GM21390 (cell line): ENCODE results near the gene COX4I2.

Experiments
- ATAC-seq: cut with Tn5 transposase; IDR thresholded peaks from one replicate; pipeline ENCODE4 v1.9.1; 2021; ENCODE audit not compliant: unreplicated experiment

COX4I2 gene

GRCh38 chr20:31674895-31675827, 37.4 kb downstream of the COX4I2 start:
- no peak for ATAC-seq

- peak; percentile 65 for ATAC-seq
These were observed 38.3 kb downstream of the COX4I2 start for GRCh38 chr20:31675828-31676608.

DNA sequence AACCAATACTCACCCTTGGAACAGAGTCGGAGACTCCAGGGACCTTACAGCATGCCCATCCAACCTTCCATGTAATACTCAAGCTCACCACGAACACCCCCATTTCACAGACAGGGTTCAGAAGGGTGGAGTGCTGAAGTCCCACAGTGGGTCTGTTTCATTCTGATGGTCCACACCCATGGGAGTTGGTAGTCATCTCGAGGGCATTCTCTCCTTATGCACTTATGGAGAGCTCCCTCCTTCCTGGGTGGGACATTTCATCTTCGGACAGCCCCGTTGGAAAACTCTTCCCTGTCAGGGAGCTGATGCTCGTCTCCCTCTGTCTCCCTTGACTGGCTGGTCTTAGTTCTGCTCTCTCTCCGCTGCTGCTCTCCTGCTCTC, 38.9 kb downstream of the COX4I2 start:
- ATAC-seq, result no peak

GRCh38 chr20:31677553-31678260, 40.0 kb downstream of the COX4I2 start:
- no peak for ATAC-seq

- no peak for ATAC-seq
These were observed 41.0 kb downstream of the COX4I2 start for GRCh38 chr20:31678389-31679356.

GRCh38 chr20:31679357-31680285, 41.9 kb downstream of the COX4I2 start:
- no peak for ATAC-seq

DNA sequence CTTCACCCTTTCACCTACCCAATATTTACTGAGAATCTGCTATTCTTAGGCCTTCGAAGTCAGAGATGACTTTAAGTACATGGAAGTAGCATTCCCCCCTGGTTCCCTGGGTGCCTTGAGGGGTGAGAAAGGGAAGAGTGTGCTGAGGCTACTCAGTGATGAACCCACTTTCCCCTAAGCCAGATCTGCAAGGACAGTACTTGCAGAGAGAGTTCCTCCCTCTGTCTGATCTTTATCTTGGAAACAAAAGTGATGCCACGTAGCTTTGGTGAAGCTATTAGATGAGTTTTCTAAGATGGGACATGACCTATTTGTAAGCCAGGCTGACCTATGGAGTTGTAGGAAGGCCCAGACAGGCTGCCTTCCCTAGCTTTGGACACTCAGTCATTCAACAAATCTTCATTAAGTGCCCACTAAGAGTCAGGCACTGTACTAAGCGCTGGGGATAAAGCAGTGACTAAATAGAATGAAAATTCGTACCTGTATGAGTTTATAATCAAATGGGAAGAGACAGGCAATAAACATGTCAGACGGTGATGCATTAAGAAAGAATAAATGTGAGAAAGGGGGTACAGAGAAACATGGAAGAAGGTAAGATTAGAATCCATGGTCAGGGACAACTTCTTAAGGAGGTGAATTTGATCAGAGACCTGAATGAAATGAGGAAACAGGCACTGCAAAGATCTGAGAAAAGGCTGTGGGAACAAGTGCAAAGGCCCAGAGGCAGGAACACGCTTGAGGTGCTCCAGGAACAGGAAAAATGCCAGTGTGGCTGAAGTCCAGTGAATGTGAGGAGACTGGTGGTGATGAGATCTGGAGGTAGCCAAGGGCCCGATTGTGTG, 42.8 kb downstream of the COX4I2 start:
- no peak for ATAC-seq

DNA sequence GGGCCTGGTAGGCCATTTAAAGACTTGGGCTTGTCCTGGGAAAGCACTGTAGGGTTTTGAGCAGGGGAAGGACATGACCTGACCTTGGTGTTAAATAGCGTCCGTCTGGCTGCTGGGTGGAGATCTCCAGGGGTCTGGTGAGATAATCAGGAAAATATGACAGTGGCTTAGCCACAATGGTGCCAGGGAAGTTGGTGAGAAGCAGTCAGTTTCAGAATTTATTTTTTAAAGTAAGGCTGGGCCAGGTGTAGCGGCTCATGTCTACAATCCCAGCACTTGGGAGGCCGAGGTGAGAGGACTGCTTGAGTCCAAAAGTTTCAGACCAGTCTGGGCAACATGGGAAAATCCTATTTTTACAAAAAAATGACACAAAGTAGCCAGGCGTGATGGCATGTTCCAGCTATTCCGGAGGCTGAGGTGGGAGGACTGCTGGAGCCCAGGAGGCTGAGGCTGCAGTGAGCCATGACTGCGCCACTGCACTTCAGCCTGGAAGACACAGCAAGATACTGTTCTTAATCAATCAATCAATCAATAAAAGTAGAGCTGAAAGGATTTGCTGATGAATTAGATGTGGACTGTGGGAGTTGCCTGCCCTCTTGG, 43.5 kb downstream of the COX4I2 start:
- no peak for ATAC-seq

- no peak for ATAC-seq
These were observed 44.1 kb downstream of the COX4I2 start for GRCh38 chr20:31681769-31682168.

DNA sequence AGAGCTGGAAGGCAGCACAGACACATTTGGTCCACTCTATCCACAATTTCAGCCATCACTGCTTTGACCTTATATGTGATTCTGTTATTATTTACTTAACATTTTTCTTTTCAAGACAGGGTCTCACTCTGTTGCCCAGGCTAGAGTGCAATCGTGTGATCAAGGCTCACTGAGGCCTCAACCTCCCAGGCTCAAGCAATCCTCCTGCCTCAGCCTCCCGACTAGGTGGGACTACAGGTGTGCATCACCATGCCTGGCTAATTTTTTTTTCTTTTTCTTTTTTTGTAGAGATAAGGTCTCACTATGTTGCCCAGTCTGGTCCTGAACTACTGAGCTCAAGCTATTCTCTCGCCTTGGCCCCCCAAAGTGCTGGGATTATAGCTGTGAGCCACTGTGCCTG, 44.6 kb downstream of the COX4I2 start:
- no peak for ATAC-seq

- ATAC-seq, result no peak
These were observed 45.2 kb downstream of the COX4I2 start for GRCh38 chr20:31682927-31683326.

- peak; percentile 46 for ATAC-seq
These were observed 46.7 kb downstream of the COX4I2 start for GRCh38 chr20:31684153-31685015.

- no peak for ATAC-seq
These were observed 48.3 kb downstream of the COX4I2 start for GRCh38 chr20:31685853-31686643.

DNA sequence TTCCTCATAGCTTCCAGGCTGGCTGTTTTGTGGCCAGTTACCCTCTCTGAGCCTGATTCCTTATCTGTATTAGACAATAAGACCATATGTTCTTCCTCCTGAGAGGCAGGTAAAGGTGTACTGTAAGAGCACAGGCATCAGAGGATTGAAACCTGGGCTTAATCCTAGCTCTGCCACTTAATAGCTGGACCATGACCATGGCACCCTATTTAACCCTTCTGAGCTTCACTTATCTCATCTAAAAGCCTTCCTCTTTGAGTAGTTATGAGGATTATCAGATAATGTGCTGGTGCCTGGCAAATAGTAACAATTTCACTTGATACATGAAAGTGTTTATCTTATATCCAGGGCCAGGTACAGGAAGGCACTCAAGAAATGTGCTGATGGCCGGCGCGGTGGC, 50.1 kb downstream of the COX4I2 start:
- no peak for ATAC-seq

GRCh38 chr20:31689141-31689540, 51.4 kb downstream of the COX4I2 start:
- ATAC-seq, result no peak

- ATAC-seq, result no peak
These were observed 52.5 kb downstream of the COX4I2 start for GRCh38 chr20:31690124-31690666.
